Measurements from ENCODE around the gene EMID1. TPM values are rescaled to one million over a fixed set of nuclear protein-coding genes. Genes with fewer than 3 reads are reported as not detected.

EMID1 gene
- total RNA-seq, 1 experiment from 2014 or later: 5.4 TPM

GRCh38 chr22:29265305-29265704 is 59.6 kb downstream of the EMID1 start:
- Histone ChIP-seq H2BK15ac (ENCODE audit: low read depth, low read length) (no peak overlapping the region), H4K20me1 (ENCODE audit: control insufficient read depth, insufficient read depth, insufficient read length) (no peaks in the 10 kb centered on the region), H3K23me2 (ENCODE audit: insufficient read length, low read depth, low read length, poor library complexity, severe bottlenecking) (peaks cover 22% of the 10 kb centered on the region), H2AFZ (ENCODE audit: low read length) (no peak overlapping the region), H3K23ac (ENCODE audit: insufficient read length, low read depth, low read length) (no peak overlapping the region), H2BK5ac (ENCODE audit: insufficient read length, low read length) (no peak overlapping the region), H2AK5ac (ENCODE audit: insufficient read length, low read length) (no peak overlapping the region), H3K18ac (ENCODE audit: insufficient read length, low read depth, low read length) (no peak overlapping the region), H2BK12ac (ENCODE audit: insufficient read length, low read depth, low read length) (no peak overlapping the region), H3K79me2 (ENCODE audit: insufficient read depth, low read length) (peaks cover 22% of the 10 kb centered on the region), H3K27ac (ENCODE audit: insufficient read length, low read depth, low read length) (no peak overlapping the region), H3K56ac (ENCODE audit: insufficient read length, low read depth, low read length) (no peak overlapping the region), H4K8ac (replicated peaks; ENCODE audit: insufficient read length, low read depth, low read length) (no peak overlapping the region), H3T11ph (ENCODE audit: low read length) (no peak overlapping the region), H2BK120ac (ENCODE audit: low read depth, low read length, poor library complexity, severe bottlenecking) (no peak overlapping the region), H3K4me1 (ENCODE audit: insufficient read depth, low read length) (peaks cover 5% of the 10 kb centered on the region), H3K27me3 (ENCODE audit: insufficient read depth, low read length) (no peaks in the 10 kb centered on the region), H3K14ac (ENCODE audit: insufficient read depth, low read length) (no peak overlapping the region), H3K9ac (ENCODE audit: extremely low read depth, insufficient read length, low read length) (no peak overlapping the region), H3K79me1 (ENCODE audit: insufficient read depth, low read depth, low read length, poor library complexity, severe bottlenecking) (no peaks in the 10 kb centered on the region), H2BK20ac (ENCODE audit: low read depth, low read length, poor library complexity, severe bottlenecking) (no peak overlapping the region), H3K4me2 (ENCODE audit: insufficient read depth, insufficient read length, low read length) (no peak overlapping the region), H3K4ac (ENCODE audit: low read depth, low read length) (no peak overlapping the region), H3K9me3 (ENCODE audit: control insufficient read depth, low read depth, low read length) (no peaks in the 10 kb centered on the region), H4K91ac (ENCODE audit: insufficient read length, low read depth, low read length) (no peak overlapping the region), H4K5ac (ENCODE audit: insufficient read length, low read depth, low read length) (no peak overlapping the region)
- Mint-ChIP-seq H3K9me3 (peaks cover 0 to 4% of the 10 kb centered on the region in 2 experiments; a peak in 2 of 5 replicates), H3K27ac (no peak overlapping the region), H3K27me3 (ENCODE audit: low read depth) (no peaks in the 10 kb centered on the region), H3K4me1 (peaks cover 19 to 27% of the 10 kb centered on the region in 2 experiments), H3K4me3 (no peak overlapping the region), H3K36me3 (ENCODE audit: insufficient read depth in 1 of 3, low read depth in 3 of 3) (peaks cover 27 to 52% (median 39%) of the 10 kb centered on the region in 3 experiments; a peak in 6 of 7 replicates)
- no CpG with 5 or more reads among the region's 7 CpGs for WGBS (ENCODE audit: extremely low coverage, insufficient read length, low lambda C conversion rate)
- no peak for TF ChIP-seq CTCF (conservative IDR thresholded peaks at IDR 0.05)
- no peak for DNase-seq

Data from H9 (cell line).